GM12878 (cell line): ENCODE results near the gene STX8.

Experiments used
- CBX5 ChIP-seq: sonication (generic); IDR thresholded peaks from 2 replicates; pipeline ENCODE4 v1.6.1; 2016; ENCODE audit warnings: low read depth, moderate library complexity, mild to moderate bottlenecking, inconsistent platforms
- CTCF ChIP-seq, 3 experiments: IDR thresholded peaks in 2 of 3; conservative IDR thresholded peaks in 1 of 3; 2 replicates each; pipeline ENCODE4 v1.5.1; 2011; ENCODE audit warnings: low read depth in 3 of 3, low read length in 3 of 3, mild to moderate bottlenecking in 3 of 3, control low read depth in 2 of 3, moderate library complexity in 2 of 3, inconsistent platforms in 1 of 3, mixed read lengths in 1 of 3; ENCODE audit not compliant: control insufficient read depth in 2 of 3, insufficient read depth in 1 of 3; ENCODE audit errors: extremely low read depth in 1 of 3
- ESRRA ChIP-seq: IDR thresholded peaks from 2 replicates; pipeline ENCODE4 v1.6.1; 2012; ENCODE audit warnings: mild to moderate bottlenecking, low read length, improper control_type of control experiment
- NR2C2 ChIP-seq: IDR thresholded peaks from 2 replicates; pipeline ENCODE4 v1.6.1; 2011; ENCODE audit warnings: borderline replicate concordance, low read depth; ENCODE audit not compliant: control insufficient read depth, insufficient read length
- POLR2AphosphoS2 ChIP-seq: IDR thresholded peaks from 2 replicates; pipeline ENCODE4 v1.6.1; 2011; ENCODE audit warnings: low read depth, mild to moderate bottlenecking, low read length, improper control_type of control experiment, moderate library complexity
- PRDM15 ChIP-seq: fragments of 450-650 bp; formaldehyde crosslinking; IDR thresholded peaks from 2 replicates; pipeline ENCODE4 v1.4.0; 2020; ENCODE audit warnings: mild to moderate bottlenecking, moderate library complexity
- SRF ChIP-seq, 2 experiments: IDR thresholded peaks; 2 replicates each; pipeline ENCODE4 v1.6.1; 2011; ENCODE audit warnings: low read depth in 2 of 2, low read length in 2 of 2, mild to moderate bottlenecking in 1 of 2, moderate library complexity in 1 of 2
- STAT1 ChIP-seq: fragments of 450-650 bp; conservative IDR thresholded peaks from 2 replicates; pipeline ENCODE4 v1.6.1; 2014; ENCODE audit warnings: antibody characterized with exemption, mild to moderate bottlenecking
- YY1 ChIP-seq: IDR thresholded peaks from 2 replicates; pipeline ENCODE4 v1.6.1; 2011; ENCODE audit warnings: low read depth, mild to moderate bottlenecking, low read length
- ZNF274 ChIP-seq: IDR thresholded peaks from one replicate; pipeline ENCODE4 v1.8.0; 2011; ENCODE audit not compliant: insufficient read length, insufficient read depth

- TF ChIP-seq CTCF (IDR thresholded peaks at IDR 0.05 in 2 of 3, conservative IDR thresholded peaks at IDR 0.05 in 1 of 3; ENCODE audit: control insufficient read depth in 2 of 3, extremely low read depth in 1 of 3, insufficient read depth in 1 of 3, low read depth in 3 of 3, low read length in 3 of 3) = peak; percentile 44 to 69 (median 65); a peak in 5 of 6 replicates
- TF ChIP-seq ESRRA = no peak
- no peak for TF ChIP-seq PRDM15
- TF ChIP-seq CBX5 = no peak
- no peak for TF ChIP-seq SRF (IDR thresholded peaks at IDR 0.05; ENCODE audit: low read depth in 2 of 2, low read length in 2 of 2)
- no peak for TF ChIP-seq ZNF274
- TF ChIP-seq STAT1 = no peak
- TF ChIP-seq NR2C2 = no peak
- TF ChIP-seq POLR2AphosphoS2 = no peak
- TF ChIP-seq YY1 = no peak
These were observed 46.5 kb downstream of the STX8 start for GRCh38 chr17:9529033-9529700.
